ENCODE results near the gene DDX27. TPM values are rescaled to one million over a fixed set of nuclear protein-coding genes. Genes with fewer than 3 reads are reported as not detected.

DDX27 gene
- total RNA-seq, 1 experiment from 2014 or later = 53.3 TPM

GRCh38 chr20:49292010-49292409 is 72.8 kb downstream of the DDX27 start:
- Histone ChIP-seq H3K36me3 (replicated peaks; ENCODE audit: control insufficient read depth, insufficient read depth, low read length) (peaks cover 20% of the 10 kb centered on the region), H3K27me3 (ENCODE audit: control insufficient read depth, insufficient read depth, low read length) (no peaks in the 10 kb centered on the region), H3K4me3 (ENCODE audit: insufficient read depth, low read depth, low read length) (no peak overlapping the region)
- no peak for DNase-seq

- H3K27me3 ChIP-seq (ENCODE audit: control insufficient read depth, insufficient read depth, low read length) = no peaks in the 10 kb centered on the region
- DNase-seq = no peak
- H3K4me3 ChIP-seq (ENCODE audit: insufficient read depth, low read depth, low read length) = no peak overlapping the region
- peaks cover 11% of the 10 kb centered on the region for H3K36me3 ChIP-seq (replicated peaks; ENCODE audit: control insufficient read depth, insufficient read depth, low read length)
These were observed 73.9 kb downstream of the DDX27 start for GRCh38 chr20:49293122-49293521.

Other genes with a start within 250 kb of the DDX27 start
- 214 and 248 TPM in 2 replicates for gene CSE1L, start 173.1 kb upstream of the DDX27 start, total RNA-seq (2014; rRNA removed; shearing (Covaris generic))
- 56.5 and 70.1 TPM in 2 replicates for gene STAU1, start 31.1 kb upstream of the DDX27 start, total RNA-seq (2014; rRNA removed; shearing (Covaris generic))
- gene ZNFX1, start 58.6 kb downstream of the DDX27 start, total RNA-seq (2014; rRNA removed; shearing (Covaris generic)) = 8.5 and 8.6 TPM in 2 replicates

Measured in H7 (cell line).